ENCODE measurements around the gene SLC38A10.

SLC38A10 gene

GRCh38 chr17:81330884-81331245 lies 35.8 kb upstream of the SLC38A10 start:
- no peak for DNase-seq

- DNase-seq: peak in 1 of 2 experiments; percentile 69
Observed at GRCh38 chr17:81329927-81330883, 35.1 kb upstream of the SLC38A10 start.

GRCh38 chr17:81328978-81329926 lies 34.1 kb upstream of the SLC38A10 start:
- peak; percentile 89 to 92 for DNase-seq

GRCh38 chr17:81328489-81328888 lies 33.4 kb upstream of the SLC38A10 start:
- DNase-seq: peak in 1 of 2 experiments; percentile 21

GRCh38 chr17:81325714-81326358 lies 30.7 kb upstream of the SLC38A10 start:
- DNase-seq: no peak

GRCh38 chr17:81324851-81325713 lies 30.0 kb upstream of the SLC38A10 start:
- DNase-seq: no peak

GRCh38 chr17:81324177-81324850 lies 29.2 kb upstream of the SLC38A10 start:
- no peak for DNase-seq

- no peak for DNase-seq
Observed at GRCh38 chr17:81323411-81323868, 28.3 kb upstream of the SLC38A10 start.

- no peak for DNase-seq
Observed at GRCh38 chr17:81323083-81323369, 27.9 kb upstream of the SLC38A10 start.

- peak; percentile 27 to 63 for DNase-seq
Observed at GRCh38 chr17:81322271-81323082, 27.4 kb upstream of the SLC38A10 start.

- DNase-seq: no peak
Observed at GRCh38 chr17:81317961-81318605, 23.0 kb upstream of the SLC38A10 start.

GRCh38 chr17:81317530-81317821 lies 22.4 kb upstream of the SLC38A10 start:
- DNase-seq: no peak

- no peak for DNase-seq
Observed at GRCh38 chr17:81315885-81316391, 20.8 kb upstream of the SLC38A10 start.

- no peak for DNase-seq
Observed at GRCh38 chr17:81315129-81315884, 20.2 kb upstream of the SLC38A10 start.

- DNase-seq: no peak
Observed at GRCh38 chr17:81314398-81315081, 19.4 kb upstream of the SLC38A10 start.

- no peak for DNase-seq
Observed at GRCh38 chr17:81313776-81314397, 18.8 kb upstream of the SLC38A10 start.

- no peak for DNase-seq
Observed at GRCh38 chr17:81312624-81313325, 17.7 kb upstream of the SLC38A10 start.
